Stimulated activated CD4-positive, alpha-beta T cell treated with anti-CD3 and anti-CD28 coated beads, Interleukin-15, amount 100 ng/mL, for 48 hours (primary cell): Measurements from ENCODE around the gene CARHSP1.
"Not testable (repeated sequence)": the region's sequence is repeated elsewhere in the genome, so short reads cannot be mapped to it uniquely, and the experiment has no call there.

Experiments
- DNase-seq, 2 donors: peaks; one replicate each; pipeline ENCODE4 v3.0.0-alpha.2; 2020; ENCODE audit warnings: low read depth in 2 of 2

CARHSP1 gene

DNA sequence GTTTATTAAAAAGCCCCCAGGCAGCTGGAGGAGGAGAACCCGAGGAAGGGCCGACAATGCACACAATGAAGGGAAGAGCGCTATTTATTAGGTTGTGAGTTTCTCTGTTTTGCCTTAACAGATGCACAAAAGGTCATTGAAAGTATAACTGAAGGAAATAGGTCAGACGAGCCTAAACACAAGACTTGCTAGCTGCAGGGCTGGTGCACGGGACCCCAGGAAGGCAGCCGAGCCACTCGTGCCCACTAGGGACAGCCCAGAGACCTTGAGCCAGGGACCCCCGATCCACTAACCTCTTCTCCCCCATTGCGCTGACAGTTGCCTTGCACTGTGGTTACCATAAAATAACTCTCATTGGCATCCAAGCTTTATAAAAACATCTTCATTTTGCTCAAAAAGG, 24.6 kb upstream of the CARHSP1 start:
- no peak for DNase-seq

- DNase-seq = no peak
Observed at GRCh38 chr16:8892101-8892575, 23.3 kb upstream of the CARHSP1 start.

DNA sequence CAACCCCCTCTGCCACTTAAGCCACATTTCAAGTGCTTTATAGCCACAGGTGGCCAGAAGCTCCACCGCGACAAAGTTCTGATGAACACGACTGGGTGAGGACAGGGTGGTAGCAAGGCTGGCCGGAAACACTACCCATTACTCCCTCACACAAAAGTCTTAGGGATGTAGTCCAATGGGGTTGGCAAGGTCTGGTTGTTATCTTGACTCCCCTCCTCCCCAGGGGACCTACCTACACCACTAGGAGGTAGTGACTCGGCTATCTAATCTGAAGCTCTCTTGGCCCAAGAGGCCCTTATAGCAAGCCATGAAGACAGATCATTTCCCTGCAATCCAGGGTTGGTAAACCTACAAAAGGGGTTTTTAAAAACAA, 21.7 kb upstream of the CARHSP1 start:
- DNase-seq = no peak

GRCh38 chr16:8889893-8890548, 21.2 kb upstream of the CARHSP1 start:
- no peak for DNase-seq

DNA sequence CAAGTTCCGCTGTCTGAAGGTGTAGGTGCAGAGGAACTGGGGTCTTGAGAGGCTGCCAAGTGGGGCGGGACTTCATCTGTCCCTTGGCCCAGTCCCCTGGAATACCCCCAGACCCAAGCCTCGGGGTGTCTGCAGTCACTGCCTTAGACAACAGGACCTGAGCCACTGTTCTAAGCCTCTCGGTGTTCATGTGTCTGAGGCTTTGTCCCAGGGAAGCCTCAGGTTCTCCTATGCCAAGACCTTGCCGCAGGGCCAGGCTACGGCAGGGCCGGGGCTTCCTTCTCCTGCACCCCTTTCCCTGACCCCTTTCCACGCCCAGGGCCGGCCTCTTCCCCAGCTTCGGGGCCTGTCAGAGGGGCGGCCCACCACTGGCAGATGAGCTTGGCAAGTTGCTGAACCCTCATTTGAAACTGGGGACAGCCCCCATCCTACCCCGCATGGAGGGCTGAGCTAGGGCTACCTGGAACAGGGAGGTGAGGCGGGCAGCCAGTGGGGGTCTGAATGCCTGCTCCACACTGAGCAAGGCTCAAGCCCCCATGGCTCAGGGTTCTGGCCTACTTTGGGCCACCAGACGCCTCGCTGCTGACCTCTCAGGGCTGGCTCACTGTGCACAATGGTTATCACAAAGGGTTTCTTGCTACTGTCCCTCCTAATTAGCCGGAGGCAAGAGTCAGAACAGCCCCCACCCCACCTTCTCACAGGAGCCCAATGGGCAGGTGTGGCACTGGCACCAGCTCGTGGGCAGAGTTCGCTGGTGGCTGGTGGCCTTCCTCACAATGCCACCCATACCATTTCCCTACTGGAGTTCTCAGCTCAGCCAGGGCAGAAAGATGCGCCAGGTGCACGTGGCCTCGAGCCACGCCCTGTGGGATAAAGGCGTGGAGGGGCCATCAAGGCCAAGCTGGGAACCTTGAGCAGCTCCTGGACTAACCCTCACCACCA, 20.4 kb upstream of the CARHSP1 start:
- DNase-seq = no peak

- DNase-seq = no peak
Observed at GRCh38 chr16:8887952-8888560, 19.2 kb upstream of the CARHSP1 start.

- no peak for DNase-seq
Observed at GRCh38 chr16:8887431-8887765, 18.6 kb upstream of the CARHSP1 start.

GRCh38 chr16:8886593-8887430, 18.0 kb upstream of the CARHSP1 start:
- DNase-seq = no peak

GRCh38 chr16:8885674-8886592, 17.1 kb upstream of the CARHSP1 start:
- DNase-seq = no peak

GRCh38 chr16:8882725-8883377, 14.0 kb upstream of the CARHSP1 start:
- DNase-seq = no peak

- DNase-seq = no peak
Observed at GRCh38 chr16:8882041-8882617, 13.3 kb upstream of the CARHSP1 start, which contains the start of gene LITAFD. TSS of gene LITAFD (plus strand) at chr16:8882351. CDS start at chr16:8884356, 2,005 bp downstream.

- DNase-seq = no peak
Observed at GRCh38 chr16:8880839-8881510, 12.2 kb upstream of the CARHSP1 start.

- no peak for DNase-seq
Observed at GRCh38 chr16:8878523-8878911, 9.7 kb upstream of the CARHSP1 start.

- no peak for DNase-seq
Observed at GRCh38 chr16:8877894-8878522, 9.2 kb upstream of the CARHSP1 start.

DNA sequence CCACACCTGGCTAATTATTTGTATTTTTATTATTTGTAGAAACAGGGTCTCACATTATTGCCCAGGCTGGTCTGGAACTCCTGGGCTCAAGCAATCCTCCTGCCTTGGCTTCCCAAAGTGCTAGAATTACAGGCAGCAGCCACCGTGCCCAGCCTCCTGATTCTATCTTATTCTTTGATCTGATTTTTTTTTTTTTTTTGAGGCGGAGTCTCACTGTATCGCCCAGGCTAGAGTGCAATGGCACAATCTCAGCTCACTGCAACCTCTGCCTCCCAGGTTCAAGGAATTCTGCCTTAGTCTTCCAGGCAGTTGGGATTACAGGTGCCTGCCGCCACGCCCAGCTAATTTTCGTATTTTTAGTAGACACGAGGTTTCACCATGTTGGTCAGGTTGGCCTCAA, 6.5 kb upstream of the CARHSP1 start:
- DNase-seq = not testable (repeated sequence)

DNA sequence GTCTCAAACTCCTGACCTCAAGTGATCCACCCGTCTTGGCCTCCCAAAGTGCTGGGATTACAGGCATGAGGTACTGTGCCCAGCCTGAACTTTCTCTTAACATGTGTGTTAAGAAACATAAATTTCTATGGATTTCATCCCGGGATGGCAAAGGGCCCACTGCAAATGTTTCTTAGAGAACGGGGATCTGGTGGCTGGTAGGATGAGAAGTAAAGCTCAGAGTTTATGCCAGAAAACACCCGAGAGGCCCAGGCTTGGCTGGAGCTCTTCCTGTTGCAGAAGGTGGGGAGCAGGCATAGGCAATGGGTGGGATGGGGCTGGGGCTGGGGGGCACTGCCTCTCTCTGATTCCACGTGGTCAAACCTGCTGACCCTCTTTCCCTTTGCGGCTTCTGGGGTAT, 5.6 kb upstream of the CARHSP1 start:
- no peak for DNase-seq

GRCh38 chr16:8873866-8874195, 5.0 kb upstream of the CARHSP1 start:
- not testable (repeated sequence) for DNase-seq

DNA sequence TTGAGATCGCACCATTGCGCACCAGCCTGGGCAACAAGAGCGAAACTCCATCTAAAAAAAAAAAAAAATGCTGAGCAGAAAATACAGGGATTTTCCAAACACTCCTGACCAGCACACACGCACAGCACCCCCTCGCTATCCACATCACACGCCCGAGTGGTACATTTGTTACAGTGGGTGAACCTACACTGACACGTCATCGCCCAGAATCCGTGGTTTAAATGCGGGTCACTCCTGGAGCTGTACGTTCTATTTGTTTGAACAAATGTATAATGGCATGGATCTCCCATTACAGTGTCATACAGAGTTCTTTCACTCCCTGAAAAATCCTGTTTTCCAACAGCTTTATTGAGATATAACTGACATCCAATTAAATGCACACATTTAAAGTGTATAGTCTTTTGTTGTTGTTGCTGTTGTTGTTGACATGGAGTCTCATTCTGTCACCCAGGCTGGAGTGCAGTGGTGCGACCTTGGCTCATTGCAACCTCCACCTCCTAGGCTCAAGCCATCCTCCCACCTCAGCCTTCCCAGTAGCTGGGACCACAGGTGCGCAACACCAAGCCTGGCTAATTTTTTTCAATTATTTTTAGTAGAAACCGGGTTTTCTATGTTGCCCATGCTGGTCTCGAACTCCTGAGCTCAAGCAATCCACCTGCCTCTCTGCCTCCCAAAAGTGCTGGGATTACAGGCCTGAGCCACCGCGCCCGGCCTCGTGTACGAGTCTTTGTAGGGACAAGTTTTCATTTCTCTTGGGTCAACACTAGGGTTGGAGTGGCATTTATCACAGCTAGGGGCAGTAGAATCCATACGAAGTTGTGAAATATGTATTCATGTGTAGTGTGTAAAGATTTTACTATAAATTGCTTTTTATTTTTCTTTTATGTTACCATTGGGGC, 4.4 kb upstream of the CARHSP1 start:
- no peak for DNase-seq
